ENCODE data around the gene USP9X. TPM values are rescaled to one million over a fixed set of nuclear protein-coding genes. Genes with fewer than 3 reads are reported as not detected.

USP9X gene
- total and polyA plus RNA-seq, 2 donors (not counting 1 experiment from before 2014, with no cell fraction given) = 54.0 to 161 TPM

GRCh38 chrX:41133551-41133950 lies 48.3 kb downstream of the USP9X start:
- Histone ChIP-seq H3K4me1 (ENCODE audit: control insufficient read depth, extremely low read depth, insufficient read depth, low read length) (no peaks in the 10 kb centered on the region), H4K20me1 (ENCODE audit: control insufficient read depth, extremely low read depth, insufficient read depth, low read length) (peaks cover under 1% of the 10 kb centered on the region), H3K27ac (ENCODE audit: insufficient read depth, low read length) (no peak overlapping the region), H3K9ac (ENCODE audit: insufficient read depth, low read length) (no peak overlapping the region), H3K79me2 (ENCODE audit: control insufficient read depth, insufficient read depth, low read length) (no peaks in the 10 kb centered on the region), H3K9me3 (ENCODE audit: control insufficient read depth, insufficient read depth, low read depth, low read length) (no peaks in the 10 kb centered on the region), H2AFZ (ENCODE audit: low read length) (no peak overlapping the region), H3K4me2 (ENCODE audit: extremely low read depth, insufficient read depth, low read length) (no peak overlapping the region), H3K27me3 (ENCODE audit: control insufficient read depth, insufficient read depth, low read length) (no peaks in the 10 kb centered on the region), H3K4me3 (replicated peaks in 1 of 4; ENCODE audit: control extremely low read depth in 1 of 4, insufficient read depth in 1 of 4, low read depth in 3 of 4, low read length in 4 of 4) (no peak overlapping the region), H3K36me3 (ENCODE audit: control insufficient read depth, insufficient read depth, low read length) (no peaks in the 10 kb centered on the region)
- no peak for TF ChIP-seq EZH2 (IDR thresholded peaks at IDR 0.05; ENCODE audit: low read length, missing control alignments)
- TF ChIP-seq, protein P1, sequence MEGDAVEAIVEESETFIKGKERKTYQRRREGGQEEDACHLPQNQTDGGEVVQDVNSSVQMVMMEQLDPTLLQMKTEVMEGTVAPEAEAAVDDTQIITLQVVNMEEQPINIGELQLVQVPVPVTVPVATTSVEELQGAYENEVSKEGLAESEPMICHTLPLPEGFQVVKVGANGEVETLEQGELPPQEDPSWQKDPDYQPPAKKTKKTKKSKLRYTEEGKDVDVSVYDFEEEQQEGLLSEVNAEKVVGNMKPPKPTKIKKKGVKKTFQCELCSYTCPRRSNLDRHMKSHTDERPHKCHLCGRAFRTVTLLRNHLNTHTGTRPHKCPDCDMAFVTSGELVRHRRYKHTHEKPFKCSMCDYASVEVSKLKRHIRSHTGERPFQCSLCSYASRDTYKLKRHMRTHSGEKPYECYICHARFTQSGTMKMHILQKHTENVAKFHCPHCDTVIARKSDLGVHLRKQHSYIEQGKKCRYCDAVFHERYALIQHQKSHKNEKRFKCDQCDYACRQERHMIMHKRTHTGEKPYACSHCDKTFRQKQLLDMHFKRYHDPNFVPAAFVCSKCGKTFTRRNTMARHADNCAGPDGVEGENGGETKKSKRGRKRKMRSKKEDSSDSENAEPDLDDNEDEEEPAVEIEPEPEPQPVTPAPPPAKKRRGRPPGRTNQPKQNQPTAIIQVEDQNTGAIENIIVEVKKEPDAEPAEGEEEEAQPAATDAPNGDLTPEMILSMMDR (conservative IDR thresholded peaks at IDR 0.05 in 1 of 2, IDR thresholded peaks at IDR 0.05 in 1 of 2; ENCODE audit: low read depth in 1 of 2, low read length in 2 of 2) = no peak
- DNase-seq (ENCODE audit: low read depth in 2 of 2) = no peak

GRCh38 chrX:41137589-41137988 lies 52.3 kb downstream of the USP9X start:
- Histone ChIP-seq H2AFZ (ENCODE audit: low read length) (no peak overlapping the region), H3K4me3 (replicated peaks in 1 of 4; ENCODE audit: control extremely low read depth in 1 of 4, insufficient read depth in 1 of 4, low read depth in 3 of 4, low read length in 4 of 4) (no peak overlapping the region), H3K9me3 (ENCODE audit: control insufficient read depth, insufficient read depth, low read depth, low read length) (no peaks in the 10 kb centered on the region), H3K36me3 (ENCODE audit: control insufficient read depth, insufficient read depth, low read length) (no peaks in the 10 kb centered on the region), H3K27ac (ENCODE audit: insufficient read depth, low read length) (no peak overlapping the region), H3K27me3 (ENCODE audit: control insufficient read depth, insufficient read depth, low read length) (no peaks in the 10 kb centered on the region), H3K4me2 (ENCODE audit: extremely low read depth, insufficient read depth, low read length) (no peak overlapping the region), H3K79me2 (ENCODE audit: control insufficient read depth, insufficient read depth, low read length) (no peaks in the 10 kb centered on the region), H3K9ac (ENCODE audit: insufficient read depth, low read length) (no peak overlapping the region), H4K20me1 (ENCODE audit: control insufficient read depth, extremely low read depth, insufficient read depth, low read length) (no peaks in the 10 kb centered on the region), H3K4me1 (ENCODE audit: control insufficient read depth, extremely low read depth, insufficient read depth, low read length) (no peaks in the 10 kb centered on the region)
- TF ChIP-seq, protein P1 (conservative IDR thresholded peaks at IDR 0.05 in 1 of 2, IDR thresholded peaks at IDR 0.05 in 1 of 2; ENCODE audit: low read depth in 1 of 2, low read length in 2 of 2) = peak in 1 of 2 donors; percentile 30
- TF ChIP-seq EZH2 (IDR thresholded peaks at IDR 0.05; ENCODE audit: low read length, missing control alignments) = no peak
- DNase-seq (ENCODE audit: low read depth in 2 of 2) = peak; percentile 12 to 20

- no peaks in the 10 kb centered on the region for H3K27me3 ChIP-seq (ENCODE audit: control insufficient read depth, insufficient read depth, low read length)
- H3K4me2 ChIP-seq (ENCODE audit: extremely low read depth, insufficient read depth, low read length) = no peak overlapping the region
- no peak overlapping the region for H2AFZ ChIP-seq (ENCODE audit: low read length)
- H3K27ac ChIP-seq (ENCODE audit: insufficient read depth, low read length) = no peak overlapping the region
- peaks cover 2% of the 10 kb centered on the region for H3K36me3 ChIP-seq (ENCODE audit: control insufficient read depth, insufficient read depth, low read length)
- no peaks in the 10 kb centered on the region for H4K20me1 ChIP-seq (ENCODE audit: control insufficient read depth, extremely low read depth, insufficient read depth, low read length)
- TF ChIP-seq, protein P1 (conservative IDR thresholded peaks at IDR 0.05 in 1 of 2, IDR thresholded peaks at IDR 0.05 in 1 of 2; ENCODE audit: low read depth in 1 of 2, low read length in 2 of 2) = no peak
- TF ChIP-seq EZH2 (IDR thresholded peaks at IDR 0.05; ENCODE audit: low read length, missing control alignments) = no peak
- H3K4me1 ChIP-seq (ENCODE audit: control insufficient read depth, extremely low read depth, insufficient read depth, low read length) = no peaks in the 10 kb centered on the region
- H3K4me3 ChIP-seq (replicated peaks in 1 of 4; ENCODE audit: control extremely low read depth in 1 of 4, insufficient read depth in 1 of 4, low read depth in 3 of 4, low read length in 4 of 4) = no peak overlapping the region
- H3K9me3 ChIP-seq (ENCODE audit: control insufficient read depth, insufficient read depth, low read depth, low read length) = no peaks in the 10 kb centered on the region
- no peak for DNase-seq (ENCODE audit: low read depth in 2 of 2)
- no peak overlapping the region for H3K9ac ChIP-seq (ENCODE audit: insufficient read depth, low read length)
- no peaks in the 10 kb centered on the region for H3K79me2 ChIP-seq (ENCODE audit: control insufficient read depth, insufficient read depth, low read length)
Measured at GRCh38 chrX:41142130-41142910, 57.1 kb downstream of the USP9X start.

Measured in fibroblast of lung (primary cell).